DMS53 treated with DMSO at 0.1 percent for 48 hours (cell line): ENCODE data around the gene APELA.
"Not testable (repeated sequence)": the region's sequence is repeated elsewhere in the genome, so short reads cannot be mapped to it uniquely, and the experiment has no call there.

ENCODE experiments used
- DNase-seq: peaks from one replicate; lab custom pipeline; 2025; ENCODE audit not compliant: unreplicated experiment; lab: John Stamatoyannopoulos, UW

Gene APELA

GRCh38 chr4:164876700-164877324 is at the start of gene APELA:
APELA (plus strand) TSS chr4:164877178; CDS start chr4:164877332, 154 bp downstream.
- DNase-seq: no peak

- no peak for DNase-seq
Observed at GRCh38 chr4:164828955-164829354, 48.0 kb upstream of the APELA start.

- DNase-seq: no peak
Observed at GRCh38 chr4:164846566-164846965, 30.4 kb upstream of the APELA start.

- no peak for DNase-seq
Observed at GRCh38 chr4:164847016-164847415, 30.0 kb upstream of the APELA start.

- no peak for DNase-seq
Observed at GRCh38 chr4:164847967-164848649, 28.9 kb upstream of the APELA start.

- no peak for DNase-seq
Observed at GRCh38 chr4:164856396-164856795, 20.6 kb upstream of the APELA start.

GRCh38 chr4:164866817-164867490 is 10.0 kb upstream of the APELA start:
- DNase-seq: no peak

GRCh38 chr4:164871673-164872072 is 5.3 kb upstream of the APELA start:
- no peak for DNase-seq

- DNase-seq: no peak
Observed at GRCh38 chr4:164872481-164872880, 4.5 kb upstream of the APELA start.

- no peak for DNase-seq
Observed at GRCh38 chr4:164874789-164875188, 2.2 kb upstream of the APELA start.

GRCh38 chr4:164880489-164881262 is 3.7 kb downstream of the APELA start:
- no peak for DNase-seq

GRCh38 chr4:164888096-164888715 is 11.2 kb downstream of the APELA start:
- DNase-seq: no peak

GRCh38 chr4:164890691-164891090 is 13.7 kb downstream of the APELA start:
- no peak for DNase-seq

GRCh38 chr4:164892018-164892417 is 15.0 kb downstream of the APELA start:
- no peak for DNase-seq

- DNase-seq: no peak
Observed at GRCh38 chr4:164894702-164895101, 17.7 kb downstream of the APELA start.

- no peak for DNase-seq
Observed at GRCh38 chr4:164902608-164903007, 25.6 kb downstream of the APELA start.

- no peak for DNase-seq
Observed at GRCh38 chr4:164904336-164904735, 27.4 kb downstream of the APELA start.

- no peak for DNase-seq
Observed at GRCh38 chr4:164904941-164905340, 28.0 kb downstream of the APELA start.

GRCh38 chr4:164906368-164906767 is 29.4 kb downstream of the APELA start:
- peak; percentile 3 for DNase-seq

GRCh38 chr4:164913506-164913905 is 36.5 kb downstream of the APELA start:
- DNase-seq: not testable (repeated sequence)

- no peak for DNase-seq
Observed at GRCh38 chr4:164918956-164919355, 42.0 kb downstream of the APELA start.
